ENCODE results near the gene ZBTB8A.
"Not testable (repeated sequence)": the region's sequence is repeated elsewhere in the genome, so short reads cannot be mapped to it uniquely, and the experiment has no call there.

ZBTB8A gene

GRCh38 chr1:32536764-32537163 lies 2.5 kb upstream of the ZBTB8A start:
- no peak for DNase-seq (ENCODE audit: low spot score)

GRCh38 chr1:32539584-32540571 lies 651 bp downstream of the ZBTB8A start:
- no peak for DNase-seq (ENCODE audit: low spot score)

- DNase-seq (ENCODE audit: low spot score): no peak
These were observed 1.4 kb downstream of the ZBTB8A start for GRCh38 chr1:32540605-32541004.

- DNase-seq (ENCODE audit: low spot score): no peak
These were observed 1.9 kb downstream of the ZBTB8A start for GRCh38 chr1:32541064-32541566.

GRCh38 chr1:32546611-32547010 lies 7.4 kb downstream of the ZBTB8A start:
- no peak for DNase-seq (ENCODE audit: low spot score)

GRCh38 chr1:32549616-32550015 lies 10.4 kb downstream of the ZBTB8A start:
- DNase-seq (ENCODE audit: low spot score): no peak

GRCh38 chr1:32554288-32554687 lies 15.1 kb downstream of the ZBTB8A start:
- DNase-seq (ENCODE audit: low spot score): no peak

- DNase-seq (ENCODE audit: low spot score): not testable (repeated sequence)
These were observed 17.8 kb downstream of the ZBTB8A start for GRCh38 chr1:32557035-32557434.

GRCh38 chr1:32557812-32558211 lies 18.6 kb downstream of the ZBTB8A start:
- no peak for DNase-seq (ENCODE audit: low spot score)

GRCh38 chr1:32568929-32569328 lies 29.7 kb downstream of the ZBTB8A start:
- no peak for DNase-seq (ENCODE audit: low spot score)

- DNase-seq (ENCODE audit: low spot score): no peak
These were observed 41.3 kb downstream of the ZBTB8A start for GRCh38 chr1:32580348-32581017.

GRCh38 chr1:32592943-32593342 lies 53.7 kb downstream of the ZBTB8A start:
- no peak for DNase-seq (ENCODE audit: low spot score)

GRCh38 chr1:32600034-32600433 lies 60.8 kb downstream of the ZBTB8A start:
- no peak for DNase-seq (ENCODE audit: low spot score)

- no peak for DNase-seq (ENCODE audit: low spot score)
These were observed 66.6 kb downstream of the ZBTB8A start for GRCh38 chr1:32605711-32606424.

GRCh38 chr1:32606565-32607371 lies 67.5 kb downstream of the ZBTB8A start:
- DNase-seq (ENCODE audit: low spot score): no peak

GRCh38 chr1:32609180-32609579 lies 70.0 kb downstream of the ZBTB8A start:
- no peak for DNase-seq (ENCODE audit: low spot score)

- no peak for DNase-seq (ENCODE audit: low spot score)
These were observed 72.6 kb downstream of the ZBTB8A start for GRCh38 chr1:32611859-32612188.

GRCh38 chr1:32612189-32612881 lies 73.1 kb downstream of the ZBTB8A start:
- peak; percentile 21 for DNase-seq (ENCODE audit: low spot score)

GRCh38 chr1:32613472-32613871 lies 74.2 kb downstream of the ZBTB8A start:
- no peak for DNase-seq (ENCODE audit: low spot score)

GRCh38 chr1:32618673-32619221 lies 79.5 kb downstream of the ZBTB8A start:
- no peak for DNase-seq (ENCODE audit: low spot score)

Measured in CD4-positive, alpha-beta T cell treated with Interleukin-6 at 100 ng/mL for 8 hours (primary cell).